Astrocyte (in vitro differentiated cells and primary cell): Measurements from ENCODE around the gene RPRD1B. TPM values are rescaled to one million over a fixed set of nuclear protein-coding genes. Genes with fewer than 3 reads are reported as not detected.

ENCODE experiments used
- DNase-seq: peaks from one replicate; pipeline ENCODE4 v3.0.0-alpha.2; 2010; ENCODE audit warnings: low read depth
- FAIRE-seq: peaks from 2 replicates; lab custom pipeline; 2011; peaks lifted over from hg19 to GRCh38; lab: Jason Lieb, UNC
- H2AFZ ChIP-seq: 2 replicates; pipeline ENCODE4 v1.6.0; 2012; ENCODE audit warnings: low read depth, low read length, inconsistent platforms
- H3K27ac ChIP-seq: 2 replicates; pipeline ENCODE4 v1.5.1; 2011; ENCODE audit warnings: low read depth, low read length, inconsistent platforms
- H3K27me3 ChIP-seq: 2 replicates; pipeline ENCODE4 v1.6.0; 2011; ENCODE audit warnings: low read length, inconsistent platforms; ENCODE audit not compliant: insufficient read depth
- H3K36me3 ChIP-seq: 2 replicates; pipeline ENCODE4 v1.5.1; 2011; ENCODE audit warnings: low read length, inconsistent platforms; ENCODE audit not compliant: insufficient read depth
- H3K4me1 ChIP-seq: 2 replicates; pipeline ENCODE4 v1.5.1; 2011; ENCODE audit warnings: low read length, inconsistent platforms; ENCODE audit not compliant: insufficient read depth
- H3K4me2 ChIP-seq: 2 replicates; pipeline ENCODE4 v1.6.0; 2012; ENCODE audit warnings: low read length, inconsistent platforms
- H3K4me3 ChIP-seq: 2 replicates; pipeline ENCODE4 v1.5.1; 2011; ENCODE audit warnings: low read depth, mild to moderate bottlenecking, low read length, inconsistent platforms; ENCODE audit not compliant: insufficient read depth
- H3K79me2 ChIP-seq: 2 replicates; pipeline ENCODE4 v1.6.0; 2012; ENCODE audit warnings: mild to moderate bottlenecking, low read length, inconsistent platforms; ENCODE audit not compliant: insufficient read depth
- H3K9ac ChIP-seq: 2 replicates; pipeline ENCODE4 v1.6.0; 2012; ENCODE audit warnings: mild to moderate bottlenecking, low read length, inconsistent platforms
- H3K9me3 ChIP-seq: 2 replicates; pipeline ENCODE4 v1.5.1; 2012; ENCODE audit warnings: low read depth, mild to moderate bottlenecking, low read length, inconsistent platforms; ENCODE audit not compliant: insufficient read depth
- H4K20me1 ChIP-seq: 2 replicates; pipeline ENCODE4 v1.6.0; 2012; ENCODE audit warnings: low read length, inconsistent platforms; ENCODE audit not compliant: insufficient read depth
- H3K27ac Mint-ChIP-seq: one replicate; pipeline ENCODE4 v1.8.0; 2021; ENCODE audit warnings: mild to moderate bottlenecking, mixed read lengths; ENCODE audit not compliant: unreplicated experiment
- H3K27me3 Mint-ChIP-seq: one replicate; pipeline ENCODE4 v1.8.0; 2021; ENCODE audit warnings: low read depth, mixed read lengths; ENCODE audit not compliant: unreplicated experiment
- H3K36me3 Mint-ChIP-seq: one replicate; pipeline ENCODE4 v1.8.0; 2021; ENCODE audit warnings: low read depth, mixed read lengths; ENCODE audit not compliant: unreplicated experiment
- H3K4me1 Mint-ChIP-seq: one replicate; pipeline ENCODE4 v1.8.0; 2021; ENCODE audit warnings: low read depth, mixed read lengths; ENCODE audit not compliant: unreplicated experiment
- H3K4me3 Mint-ChIP-seq: one replicate; pipeline ENCODE4 v1.8.0; 2021; ENCODE audit warnings: mild to moderate bottlenecking, moderate library complexity, mixed read lengths; ENCODE audit not compliant: unreplicated experiment
- H3K9me3 Mint-ChIP-seq: one replicate; pipeline ENCODE4 v1.8.0; 2021; ENCODE audit warnings: mild to moderate bottlenecking, mixed read lengths; ENCODE audit not compliant: unreplicated experiment
- CTCF ChIP-seq: IDR thresholded peaks from 2 replicates; pipeline ENCODE4 v1.5.1; 2011; ENCODE audit warnings: low read depth, mild to moderate bottlenecking, inconsistent platforms, low read length, moderate library complexity; ENCODE audit not compliant: insufficient read depth
- EZH2 ChIP-seq: IDR thresholded peaks from 2 replicates; pipeline ENCODE4 v1.6.1; 2012; ENCODE audit warnings: mild to moderate bottlenecking, low read length, inconsistent platforms; ENCODE audit not compliant: insufficient read depth
- total RNA-seq: library from RNA; stranded (reverse); gene quantifications from 2 replicates; pipeline ENCODE4 v1.2.1, GENCODE V29; 2021

Gene RPRD1B
- total RNA-seq, 1 donor from 2014 or later: 20.7 TPM

- Mint-ChIP-seq H3K27ac (no peak overlapping the region), H3K4me3 (no peak overlapping the region), H3K4me1 (no peaks in the 10 kb centered on the region), H3K9me3 (peaks cover 16% of the 10 kb centered on the region), H3K36me3 (peaks cover 67% of the 10 kb centered on the region), H3K27me3 (no peaks in the 10 kb centered on the region)
- Histone ChIP-seq H3K27ac (no peak overlapping the region), H3K4me2 (no peak overlapping the region), H3K79me2 (no peaks in the 10 kb centered on the region), H3K27me3 (no peaks in the 10 kb centered on the region), H3K9ac (no peak overlapping the region), H2AFZ (no peak overlapping the region), H3K4me3 (no peak overlapping the region), H3K4me1 (peaks cover 2% of the 10 kb centered on the region), H3K36me3 (peaks cover 50% of the 10 kb centered on the region), H3K9me3 (no peaks in the 10 kb centered on the region), H4K20me1 (no peaks in the 10 kb centered on the region)
- FAIRE-seq: no peak
- TF ChIP-seq EZH2 (no peak), CTCF (no peak)
- no peak for DNase-seq
Observed at GRCh38 chr20:38067717-38068365, 34.3 kb downstream of the RPRD1B start.

- TF ChIP-seq EZH2 (no peak), CTCF (no peak)
- Mint-ChIP-seq H3K4me1 (peaks cover 13% of the 10 kb centered on the region), H3K36me3 (peaks cover 71% of the 10 kb centered on the region), H3K4me3 (no peak overlapping the region), H3K9me3 (peaks cover 21% of the 10 kb centered on the region), H3K27ac (no peak overlapping the region), H3K27me3 (no peaks in the 10 kb centered on the region)
- H2AFZ ChIP-seq: no peak overlapping the region
- FAIRE-seq: no peak
- no peaks in the 10 kb centered on the region for H3K9me3 ChIP-seq
- H4K20me1 ChIP-seq: peaks cover 4% of the 10 kb centered on the region
- peak overlapping the region; percentile 4 for H3K9ac ChIP-seq
- no peak overlapping the region for H3K4me3 ChIP-seq
- peak overlapping the region; percentile 30 for H3K4me2 ChIP-seq
- H3K36me3 ChIP-seq: peaks cover 29% of the 10 kb centered on the region
- no peak for DNase-seq
- peaks cover 14% of the 10 kb centered on the region for H3K79me2 ChIP-seq
- H3K4me1 ChIP-seq: peaks cover 13% of the 10 kb centered on the region
- H3K27ac ChIP-seq: peak overlapping the region; percentile 11
- H3K27me3 ChIP-seq: no peaks in the 10 kb centered on the region
Observed at GRCh38 chr20:38072898-38073297, 39.4 kb downstream of the RPRD1B start.

DNA sequence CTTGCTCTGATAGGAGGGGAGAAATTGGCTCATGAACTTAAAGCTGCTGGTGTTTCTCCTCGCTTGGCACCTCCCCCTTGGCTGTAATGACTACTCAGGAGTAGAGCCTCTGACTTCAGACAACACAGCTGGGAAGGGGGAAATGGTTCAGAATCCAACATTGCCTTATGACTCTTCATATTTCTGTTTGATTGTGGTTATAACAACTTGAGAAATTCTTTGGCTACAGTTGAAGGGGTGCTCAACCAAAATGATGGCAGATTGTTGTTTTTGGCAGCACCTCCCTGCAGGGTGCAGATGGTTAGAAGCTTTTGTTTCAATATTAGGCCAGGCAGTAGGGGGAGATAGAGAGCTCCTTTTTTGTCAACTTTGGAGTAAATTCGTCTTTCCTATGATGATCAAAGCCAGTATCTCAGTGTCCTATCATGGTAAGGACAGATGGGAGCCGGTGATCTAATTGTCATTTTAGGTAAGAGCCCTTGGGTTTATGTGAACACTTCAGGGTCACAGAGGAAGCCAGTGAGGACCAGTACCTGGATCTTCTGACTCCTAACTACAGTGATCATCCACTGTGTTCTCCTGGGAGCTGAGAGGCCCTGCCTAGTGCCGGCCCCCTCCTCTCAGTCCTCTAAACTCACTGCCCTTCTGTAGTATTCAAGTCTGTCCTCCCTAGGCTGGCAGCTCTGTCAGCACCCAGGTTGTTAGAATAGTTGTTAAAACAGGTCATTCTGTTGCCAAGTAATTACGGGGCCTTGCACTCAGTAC lies 39.9 kb downstream of the RPRD1B start:
- no peak overlapping the region for H3K4me3 ChIP-seq
- peak overlapping the region; percentile 4 for H3K9ac ChIP-seq
- no peaks in the 10 kb centered on the region for H3K27me3 ChIP-seq
- Mint-ChIP-seq H3K27me3 (no peaks in the 10 kb centered on the region), H3K36me3 (peaks cover 70% of the 10 kb centered on the region), H3K4me1 (peaks cover 13% of the 10 kb centered on the region), H3K27ac (no peak overlapping the region), H3K9me3 (peaks cover 21% of the 10 kb centered on the region), H3K4me3 (no peak overlapping the region)
- peaks cover 4% of the 10 kb centered on the region for H4K20me1 ChIP-seq
- H3K36me3 ChIP-seq: peaks cover 29% of the 10 kb centered on the region
- DNase-seq (peak; percentile 98), FAIRE-seq (peak; percentile 89)
- H2AFZ ChIP-seq: no peak overlapping the region
- no peak for TF ChIP-seq EZH2
- peak; percentile 91 for TF ChIP-seq CTCF
- peaks cover 13% of the 10 kb centered on the region for H3K4me1 ChIP-seq
- H3K4me2 ChIP-seq: peak overlapping the region; percentile 30
- peak overlapping the region; percentile 13 for H3K27ac ChIP-seq
- H3K9me3 ChIP-seq: no peaks in the 10 kb centered on the region
- peaks cover 14% of the 10 kb centered on the region for H3K79me2 ChIP-seq
